Measurements from ENCODE around the gene SNRNP35. TPM values are rescaled to one million over a fixed set of nuclear protein-coding genes. Genes with fewer than 3 reads are reported as not detected.
"Not testable (repeated sequence)": the region's sequence is repeated elsewhere in the genome, so short reads cannot be mapped to it uniquely, and the experiment has no call there.

Gene SNRNP35, protein sequence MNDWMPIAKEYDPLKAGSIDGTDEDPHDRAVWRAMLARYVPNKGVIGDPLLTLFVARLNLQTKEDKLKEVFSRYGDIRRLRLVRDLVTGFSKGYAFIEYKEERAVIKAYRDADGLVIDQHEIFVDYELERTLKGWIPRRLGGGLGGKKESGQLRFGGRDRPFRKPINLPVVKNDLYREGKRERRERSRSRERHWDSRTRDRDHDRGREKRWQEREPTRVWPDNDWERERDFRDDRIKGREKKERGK
- total RNA-seq (2021) (19.1 and 20.6 TPM in 2 replicates), Bru-seq, nascent RNA (percentile 77 among the genes with signal in this experiment), BruChase-seq, experiment 1, labeled RNA remaining after a 2-hour chase (percentile 81 among the genes with signal in this experiment), BruChase-seq, experiment 2, labeled RNA remaining after a 6-hour chase (percentile 84 among the genes with signal in this experiment)
- long read RNA-seq, transcript SNRNP35-203 (2 exons, 1,975 nt), result major isoform, 16 of 27 reads
- long read RNA-seq, partial matches to known transcripts, result 0 of 27 reads
- long read RNA-seq, other reads (novel, unspliced or antisense), result 8 of 27 reads

DNA sequence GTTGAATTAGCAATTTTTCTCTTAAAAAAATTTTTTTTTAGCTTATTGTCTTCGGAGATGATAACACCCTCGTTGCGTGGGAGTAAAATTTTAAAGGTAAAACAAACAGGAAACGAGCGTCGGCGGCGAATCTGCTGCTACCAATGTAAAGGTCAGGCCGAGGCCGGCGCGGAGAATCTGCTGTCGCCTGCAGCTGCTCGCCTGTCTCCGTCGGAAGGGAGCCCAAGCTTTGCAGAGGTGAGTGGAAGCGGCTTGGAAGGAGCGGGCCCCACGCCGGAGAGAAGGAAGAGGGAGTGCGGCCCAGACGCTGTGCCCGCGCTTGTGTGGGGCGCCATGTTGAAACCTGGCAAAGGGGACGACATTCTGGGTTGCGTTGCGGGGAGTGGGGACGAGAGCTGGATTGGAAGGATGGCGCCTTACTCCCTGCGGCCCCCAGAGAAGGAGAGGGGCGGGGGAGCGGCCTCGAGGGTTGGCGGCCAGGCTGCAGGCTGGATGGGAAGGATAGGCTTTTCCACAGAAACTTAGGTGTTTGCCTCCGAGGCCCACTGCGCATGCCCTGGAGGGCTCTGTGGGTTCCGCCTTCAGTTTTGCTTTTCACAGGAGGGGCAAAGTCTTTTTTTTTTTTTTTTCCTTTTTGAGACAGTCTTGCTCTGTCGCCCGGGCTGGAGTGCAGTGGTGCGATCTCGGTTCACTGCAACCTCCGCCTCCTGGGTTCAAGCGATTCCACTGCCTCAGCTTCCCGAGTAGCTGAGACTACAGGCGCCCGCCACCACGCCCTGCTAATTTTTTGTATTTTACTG, at the start of gene SNRNP35:
Gene SNRNP35, plus strand, starts transcription at position 160 of the 800 bp plus-strand sequence. CDS start 7,402 bp downstream, outside the sequence.
- intact Hi-C loops (cut with micrococcal nuclease; ENCODE audit: unreplicated experiment), result no loop called here
- H3K9me3 ChIP-seq (ENCODE audit: low read depth, low read length, poor library complexity, severe bottlenecking), result no peaks in the 10 kb centered on the region
- H3K36me3 ChIP-seq (ENCODE audit: insufficient read depth, low read length, poor library complexity, severe bottlenecking), result no peaks in the 10 kb centered on the region
- TSS peak; percentile 93 for BruUV-seq (replicated peaks)
- peak; percentile 95 for DNase-seq (ENCODE audit: low spot score)
- H3K4me1 ChIP-seq (ENCODE audit: insufficient read depth, low read length, poor library complexity, severe bottlenecking), result peaks cover 5% of the 10 kb centered on the region
- peak within 1 kb of the TSS; percentile 54 for H3K4me3 ChIP-seq (ENCODE audit: low read depth, low read length, poor library complexity, severe bottlenecking)
- no peaks in the 10 kb centered on the region for H3K27me3 ChIP-seq (replicated peaks; ENCODE audit: insufficient read depth, low read depth, low read length, poor library complexity)
- CTCF ChIA-PET, result no interaction called here
- POLR2A ChIA-PET (ENCODE audit: low non-redundant PET), result interaction anchor here (0.5 kb wide), 1 partner anchor 151 kb away, joined by 3 read pairs; no protein-coding TSS in a partner anchor
- H3K27ac ChIP-seq (ENCODE audit: low read depth, low read length, poor library complexity, severe bottlenecking), result peak within 1 kb of the TSS; percentile 94
- TF ChIP-seq EZH2 (IDR thresholded peaks at IDR 0.05; ENCODE audit: borderline replicate concordance, low read depth, low read length, poor library complexity, severe bottlenecking), result no peak
- TF ChIP-seq, protein P1, sequence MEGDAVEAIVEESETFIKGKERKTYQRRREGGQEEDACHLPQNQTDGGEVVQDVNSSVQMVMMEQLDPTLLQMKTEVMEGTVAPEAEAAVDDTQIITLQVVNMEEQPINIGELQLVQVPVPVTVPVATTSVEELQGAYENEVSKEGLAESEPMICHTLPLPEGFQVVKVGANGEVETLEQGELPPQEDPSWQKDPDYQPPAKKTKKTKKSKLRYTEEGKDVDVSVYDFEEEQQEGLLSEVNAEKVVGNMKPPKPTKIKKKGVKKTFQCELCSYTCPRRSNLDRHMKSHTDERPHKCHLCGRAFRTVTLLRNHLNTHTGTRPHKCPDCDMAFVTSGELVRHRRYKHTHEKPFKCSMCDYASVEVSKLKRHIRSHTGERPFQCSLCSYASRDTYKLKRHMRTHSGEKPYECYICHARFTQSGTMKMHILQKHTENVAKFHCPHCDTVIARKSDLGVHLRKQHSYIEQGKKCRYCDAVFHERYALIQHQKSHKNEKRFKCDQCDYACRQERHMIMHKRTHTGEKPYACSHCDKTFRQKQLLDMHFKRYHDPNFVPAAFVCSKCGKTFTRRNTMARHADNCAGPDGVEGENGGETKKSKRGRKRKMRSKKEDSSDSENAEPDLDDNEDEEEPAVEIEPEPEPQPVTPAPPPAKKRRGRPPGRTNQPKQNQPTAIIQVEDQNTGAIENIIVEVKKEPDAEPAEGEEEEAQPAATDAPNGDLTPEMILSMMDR (conservative IDR thresholded peaks at IDR 0.05; ENCODE audit: low read depth, low read length), result 0 out of 2 replicates have a peak, but pooled peaks have one; percentile 16

DNA sequence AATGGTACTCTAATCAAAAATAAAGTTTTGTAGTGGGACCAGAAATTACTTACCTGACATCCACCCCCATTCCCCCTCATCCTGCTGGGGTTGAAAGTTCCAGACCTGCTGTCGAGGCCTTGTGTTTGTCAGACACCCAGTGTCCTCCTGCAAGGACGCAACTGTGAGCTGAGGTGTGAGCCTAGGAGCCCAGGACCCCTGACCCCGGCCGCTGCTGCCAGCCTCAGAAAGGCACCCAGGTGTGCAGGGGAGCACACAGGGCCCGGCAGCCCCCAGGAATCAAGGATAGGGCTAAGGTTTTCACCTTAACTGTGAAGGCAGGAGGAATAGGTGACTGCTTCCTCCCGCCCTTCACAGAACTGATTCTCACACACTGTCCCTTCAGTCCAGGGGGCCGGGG, 49.3 kb upstream of the SNRNP35 start:
- H3K27me3 ChIP-seq (replicated peaks; ENCODE audit: insufficient read depth, low read depth, low read length, poor library complexity); intact Hi-C loops (cut with micrococcal nuclease; ENCODE audit: unreplicated experiment); POLR2A ChIA-PET (ENCODE audit: low non-redundant PET); CTCF ChIA-PET; DNase-seq (ENCODE audit: low spot score); H3K27ac ChIP-seq (ENCODE audit: low read depth, low read length, poor library complexity, severe bottlenecking); H3K4me1 ChIP-seq (ENCODE audit: insufficient read depth, low read length, poor library complexity, severe bottlenecking); H3K9me3 ChIP-seq (ENCODE audit: low read depth, low read length, poor library complexity, severe bottlenecking); H3K4me3 ChIP-seq (ENCODE audit: low read depth, low read length, poor library complexity, severe bottlenecking): not testable (repeated sequence)
- TSS peak; percentile 55 for BruUV-seq (replicated peaks)
- peaks cover 42% of the 10 kb centered on the region for H3K36me3 ChIP-seq (ENCODE audit: insufficient read depth, low read length, poor library complexity, severe bottlenecking)

DNA sequence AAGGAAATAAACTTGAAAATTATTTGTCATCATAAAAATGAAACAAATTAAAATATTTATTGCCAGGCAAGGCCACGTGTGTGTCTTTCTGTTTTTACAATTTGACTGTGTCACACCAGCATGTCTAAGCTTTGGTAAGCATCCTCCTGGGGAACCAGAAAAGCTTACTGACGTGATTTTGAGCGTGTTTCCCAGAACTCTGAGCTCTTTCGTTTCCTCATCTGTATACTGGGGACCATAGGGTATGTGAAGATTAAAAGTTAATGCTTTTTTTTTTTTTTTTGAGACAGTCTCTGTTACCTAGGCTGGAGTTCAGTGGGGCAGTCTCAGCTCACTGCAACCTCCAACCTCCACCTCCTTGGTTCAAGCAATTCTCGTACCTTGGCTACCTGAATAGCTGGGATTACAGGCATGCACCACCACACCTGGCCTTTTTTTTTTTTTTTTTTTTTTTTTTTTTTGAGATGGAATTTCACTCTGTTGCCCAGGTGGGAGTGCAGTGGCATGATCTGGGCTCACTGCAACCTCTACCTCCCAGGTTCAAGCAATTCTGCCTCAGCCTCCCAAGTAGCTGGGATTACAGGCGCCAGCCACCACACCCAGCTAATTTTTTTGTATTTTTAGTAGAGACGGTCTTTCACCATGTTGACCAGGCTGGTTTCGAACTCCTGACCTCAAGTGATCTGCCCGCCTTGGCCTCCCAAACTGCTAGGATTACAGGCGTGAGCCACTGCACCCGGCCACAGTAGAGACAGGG, 48.5 kb upstream of the SNRNP35 start:
- peaks cover 34% of the 10 kb centered on the region for H3K36me3 ChIP-seq (ENCODE audit: insufficient read depth, low read length, poor library complexity, severe bottlenecking)
- H3K4me3 ChIP-seq (ENCODE audit: low read depth, low read length, poor library complexity, severe bottlenecking); H3K27ac ChIP-seq (ENCODE audit: low read depth, low read length, poor library complexity, severe bottlenecking); intact Hi-C loops (cut with micrococcal nuclease; ENCODE audit: unreplicated experiment); H3K9me3 ChIP-seq (ENCODE audit: low read depth, low read length, poor library complexity, severe bottlenecking); BruUV-seq (replicated peaks); DNase-seq (ENCODE audit: low spot score); H3K4me1 ChIP-seq (ENCODE audit: insufficient read depth, low read length, poor library complexity, severe bottlenecking); H3K27me3 ChIP-seq (replicated peaks; ENCODE audit: insufficient read depth, low read depth, low read length, poor library complexity); CTCF ChIA-PET: not testable (repeated sequence)
- POLR2A ChIA-PET (ENCODE audit: low non-redundant PET), result interaction anchor here (0.7 kb wide), 1 partner anchor 18 kb away, joined by 13 read pairs; no protein-coding TSS in a partner anchor

Measured in A673 (cell line).